MM.1S (cell line): ENCODE results near the gene MALL.

Experiments used
- DNase-seq: peaks from one replicate; pipeline ENCODE4 v3.0.0-alpha.2; 2015
- H2AFZ ChIP-seq: fragments of 300-600 bp; sonication (generic); 2 replicates; pipeline ENCODE4 v1.6.0; 2016; ENCODE audit warnings: antibody characterized with exemption, low read length
- H3F3A ChIP-seq: fragments of 300-600 bp; sonication (generic); 2 replicates; pipeline ENCODE4 v1.6.1; 2016; ENCODE audit warnings: mild to moderate bottlenecking, antibody characterized with exemption, low read length, moderate library complexity, mixed read lengths; ENCODE audit not compliant: insufficient read depth
- H3K27ac ChIP-seq: fragments of 300-600 bp; sonication (generic); 2 replicates; pipeline ENCODE4 v1.5.1; 2016; ENCODE audit warnings: mild to moderate bottlenecking, low read length
- H3K27me3 ChIP-seq: fragments of 300-600 bp; sonication (generic); replicated peaks from 2 replicates; pipeline ENCODE4 v1.6.0; 2016; ENCODE audit warnings: low read length; ENCODE audit not compliant: insufficient read depth
- H3K36me3 ChIP-seq: fragments of 300-600 bp; sonication (generic); replicated peaks from 2 replicates; pipeline ENCODE4 v1.6.1; 2016; ENCODE audit warnings: mild to moderate bottlenecking, low read length, mixed read lengths; ENCODE audit not compliant: insufficient read depth
- H3K4me1 ChIP-seq: fragments of 300-600 bp; sonication (generic); 2 replicates; pipeline ENCODE4 v1.6.1; 2016; ENCODE audit warnings: low read length, mixed read lengths
- H3K4me2 ChIP-seq: fragments of 300-600 bp; sonication (generic); 2 replicates; pipeline ENCODE4 v1.6.0; 2016; ENCODE audit warnings: low read depth, low read length
- H3K4me3 ChIP-seq: fragments of 300-600 bp; sonication (generic); 2 replicates; pipeline ENCODE4 v1.5.1; 2016; ENCODE audit warnings: low read length, mixed read lengths
- H3K79me2 ChIP-seq: fragments of 300-600 bp; sonication (generic); 2 replicates; pipeline ENCODE4 v1.6.1; 2016; ENCODE audit warnings: mixed run types, low read length, mixed read lengths
- H3K9ac ChIP-seq: fragments of 300-600 bp; sonication (generic); 2 replicates; pipeline ENCODE4 v1.6.1; 2016; ENCODE audit warnings: low read length, mixed read lengths
- H3K9me2 ChIP-seq: fragments of 300-600 bp; sonication (generic); replicated peaks from 2 replicates; pipeline ENCODE4 v1.6.1; 2016; ENCODE audit warnings: mild to moderate bottlenecking, low read length, mixed read lengths; ENCODE audit not compliant: insufficient read depth
- H3K9me3 ChIP-seq: fragments of 300-600 bp; sonication (generic); replicated peaks from 2 replicates; pipeline ENCODE4 v1.6.1; 2016; ENCODE audit warnings: mild to moderate bottlenecking, low read length, mixed read lengths; ENCODE audit not compliant: insufficient read depth
- H4K20me1 ChIP-seq: fragments of 300-600 bp; sonication (generic); 2 replicates; pipeline ENCODE4 v1.6.1; 2016; ENCODE audit warnings: mild to moderate bottlenecking, low read length, moderate library complexity, mixed read lengths; ENCODE audit not compliant: insufficient read depth
- EZH2 ChIP-seq: fragments of 300-600 bp; sonication (generic); optimal IDR thresholded peaks from 2 replicates; pipeline ENCODE3; 2017; ENCODE audit warnings: low read depth, mild to moderate bottlenecking, antibody characterized with exemption, low read length, mixed read lengths
- EZH2phosphoT487 ChIP-seq: fragments of 300-600 bp; sonication (generic); IDR thresholded peaks from 2 replicates; pipeline ENCODE4 v1.6.1; 2018; ENCODE audit warnings: antibody characterized with exemption, low read length
- TF ChIP-seq, protein P1 (sequence below): fragments of 300-600 bp; sonication (generic); IDR thresholded peaks from 2 replicates; pipeline ENCODE4 v1.5.1; 2016; ENCODE audit warnings: antibody characterized with exemption, low read length, mixed read lengths

The MALL gene

DNA sequence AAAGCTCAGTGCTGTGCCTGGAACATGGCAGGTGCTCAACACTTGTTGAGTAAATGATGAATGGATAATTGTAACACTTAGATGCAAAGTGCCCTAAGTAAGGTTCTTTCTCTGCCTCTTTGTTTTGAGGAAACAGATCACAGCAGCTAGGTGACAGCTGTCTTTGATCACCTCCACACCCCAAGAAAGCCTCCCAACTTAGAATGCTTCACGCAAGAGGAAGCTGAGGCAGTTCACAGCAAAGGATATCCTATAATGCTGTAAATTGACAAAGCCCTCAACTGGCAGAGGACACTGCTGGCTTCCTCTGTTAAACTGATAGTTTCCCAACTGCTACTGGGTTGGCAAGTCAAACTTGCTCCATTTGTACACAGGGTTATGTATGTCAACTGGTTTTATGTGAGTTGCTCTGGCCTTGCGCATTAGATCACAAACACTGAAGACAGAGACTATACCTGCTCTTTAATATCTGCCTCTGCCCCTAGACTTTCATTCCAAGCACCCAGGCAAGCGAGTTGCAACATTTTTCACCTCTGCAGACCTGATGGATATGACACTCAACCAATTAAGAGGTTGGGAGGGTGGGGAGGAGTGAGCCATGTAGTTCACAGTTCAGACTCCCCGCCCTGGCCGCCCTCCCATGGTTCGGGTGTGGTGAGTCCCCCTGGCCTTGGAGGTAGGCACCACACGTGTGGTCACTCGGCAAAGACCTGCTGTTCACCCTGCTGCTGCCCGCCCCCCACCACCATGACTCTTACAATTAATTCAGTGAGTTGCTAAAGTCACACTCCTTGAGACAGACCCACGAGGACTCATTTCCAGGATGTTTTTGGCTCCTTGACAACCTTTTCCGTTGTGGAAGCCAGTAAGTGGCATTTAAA, 4.8 kb upstream of the MALL start:
- Histone ChIP-seq H3K27me3 (no peaks in the 10 kb centered on the region), H4K20me1 (no peaks in the 10 kb centered on the region), H3K36me3 (no peaks in the 10 kb centered on the region), H3K4me2 (no peak overlapping the region), H3K27ac (no peak overlapping the region), H3K9me2 (no peaks in the 10 kb centered on the region), H3K9ac (no peak overlapping the region), H3K4me3 (no peak overlapping the region), H3K79me2 (no peaks in the 10 kb centered on the region), H3K9me3 (no peaks in the 10 kb centered on the region), H3F3A (no peaks in the 10 kb centered on the region), H2AFZ (no peak overlapping the region), H3K4me1 (peaks cover 12% of the 10 kb centered on the region; the same call in 1 of the 2 replicates)
- no peak for DNase-seq
- no peak for TF ChIP-seq EZH2
- TF ChIP-seq, protein P1, sequence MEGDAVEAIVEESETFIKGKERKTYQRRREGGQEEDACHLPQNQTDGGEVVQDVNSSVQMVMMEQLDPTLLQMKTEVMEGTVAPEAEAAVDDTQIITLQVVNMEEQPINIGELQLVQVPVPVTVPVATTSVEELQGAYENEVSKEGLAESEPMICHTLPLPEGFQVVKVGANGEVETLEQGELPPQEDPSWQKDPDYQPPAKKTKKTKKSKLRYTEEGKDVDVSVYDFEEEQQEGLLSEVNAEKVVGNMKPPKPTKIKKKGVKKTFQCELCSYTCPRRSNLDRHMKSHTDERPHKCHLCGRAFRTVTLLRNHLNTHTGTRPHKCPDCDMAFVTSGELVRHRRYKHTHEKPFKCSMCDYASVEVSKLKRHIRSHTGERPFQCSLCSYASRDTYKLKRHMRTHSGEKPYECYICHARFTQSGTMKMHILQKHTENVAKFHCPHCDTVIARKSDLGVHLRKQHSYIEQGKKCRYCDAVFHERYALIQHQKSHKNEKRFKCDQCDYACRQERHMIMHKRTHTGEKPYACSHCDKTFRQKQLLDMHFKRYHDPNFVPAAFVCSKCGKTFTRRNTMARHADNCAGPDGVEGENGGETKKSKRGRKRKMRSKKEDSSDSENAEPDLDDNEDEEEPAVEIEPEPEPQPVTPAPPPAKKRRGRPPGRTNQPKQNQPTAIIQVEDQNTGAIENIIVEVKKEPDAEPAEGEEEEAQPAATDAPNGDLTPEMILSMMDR: no peak
- no peak for TF ChIP-seq EZH2phosphoT487

DNA sequence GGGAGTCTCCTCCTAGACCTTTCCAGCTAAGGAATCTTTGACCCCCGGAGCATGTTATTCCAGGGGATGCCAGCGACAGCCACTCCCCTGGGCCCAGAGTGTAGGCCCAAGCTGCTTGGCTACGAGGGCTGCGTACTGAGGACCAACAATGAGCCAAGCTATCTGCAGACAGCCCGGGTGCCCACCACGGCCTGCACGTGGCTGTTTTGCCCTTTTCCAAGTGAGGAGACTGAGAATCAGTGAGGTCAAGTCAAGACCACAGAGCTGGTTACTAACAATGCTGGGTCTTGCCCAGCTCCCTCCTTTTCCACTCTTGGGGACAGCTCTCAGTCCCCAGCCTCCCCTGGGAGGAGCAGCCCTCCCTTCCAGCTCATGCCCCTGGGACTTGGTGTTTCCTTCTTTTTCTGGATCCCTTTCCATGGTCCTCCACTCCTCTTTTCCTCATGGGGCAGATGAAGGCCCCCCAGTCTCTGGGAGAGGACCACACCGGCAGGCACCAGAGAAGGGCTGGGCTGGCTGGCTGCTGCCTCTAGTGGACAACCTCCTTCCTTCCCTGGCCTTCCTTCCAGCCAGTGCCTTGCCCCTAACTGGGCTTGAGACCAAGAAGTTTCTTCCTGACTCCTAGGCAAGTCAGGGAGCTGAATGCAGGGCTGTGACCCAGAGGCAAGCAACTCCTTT, 550 bp upstream of the MALL start:
- no peak overlapping the region for H3K9ac ChIP-seq
- no peaks in the 10 kb centered on the region for H3K4me1 ChIP-seq
- DNase-seq: no peak
- H3K4me2 ChIP-seq: no peak overlapping the region
- TF ChIP-seq EZH2 (no peak), EZH2phosphoT487 (no peak)
- TF ChIP-seq, protein P1: no peak; the same call in 1 of the 2 replicates
- H3K36me3 ChIP-seq: no peaks in the 10 kb centered on the region
- no peaks in the 10 kb centered on the region for H4K20me1 ChIP-seq
- no peaks in the 10 kb centered on the region for H3K9me3 ChIP-seq
- H3K79me2 ChIP-seq: no peaks in the 10 kb centered on the region
- no peak overlapping the region for H3K4me3 ChIP-seq
- H3K9me2 ChIP-seq: no peaks in the 10 kb centered on the region
- H3K27ac ChIP-seq: no peak overlapping the region
- no peak overlapping the region for H2AFZ ChIP-seq
- H3K27me3 ChIP-seq: no peaks in the 10 kb centered on the region
- H3F3A ChIP-seq: no peaks in the 10 kb centered on the region

DNA sequence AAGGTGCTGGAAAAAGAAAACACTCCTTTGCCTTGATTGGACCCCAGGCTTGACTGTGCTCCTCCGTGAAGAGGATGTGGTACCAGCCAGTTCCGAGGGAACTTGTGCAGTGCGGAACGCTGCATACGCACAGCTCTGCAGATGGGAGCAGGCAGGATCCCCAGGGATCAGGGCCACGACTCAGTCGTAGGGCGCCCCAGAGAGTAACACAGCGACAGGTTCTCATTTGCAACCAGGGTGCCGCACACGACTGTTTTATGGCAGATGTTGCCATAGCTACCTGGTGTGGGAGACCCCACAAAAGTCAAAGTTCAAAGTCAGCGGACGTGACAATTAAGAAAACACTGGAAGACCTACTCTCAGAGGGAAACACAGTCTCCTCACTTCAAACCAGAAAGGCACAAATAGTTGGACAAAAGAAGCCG, 779 bp downstream of the MALL start:
- no peaks in the 10 kb centered on the region for H3K9me2 ChIP-seq
- H3K4me1 ChIP-seq: no peaks in the 10 kb centered on the region
- no peak overlapping the region for H3K27ac ChIP-seq
- no peaks in the 10 kb centered on the region for H3K27me3 ChIP-seq
- no peak overlapping the region for H3K9ac ChIP-seq
- H3K36me3 ChIP-seq: no peaks in the 10 kb centered on the region
- H3K4me2 ChIP-seq: no peak overlapping the region
- no peak for DNase-seq
- no peak overlapping the region for H3K4me3 ChIP-seq
- H3K9me3 ChIP-seq: no peaks in the 10 kb centered on the region
- H3K79me2 ChIP-seq: no peaks in the 10 kb centered on the region
- no peaks in the 10 kb centered on the region for H4K20me1 ChIP-seq
- no peak overlapping the region for H2AFZ ChIP-seq
- H3F3A ChIP-seq: no peaks in the 10 kb centered on the region
- TF ChIP-seq EZH2phosphoT487 (no peak), EZH2 (no peak)
- TF ChIP-seq, protein P1: no peak
